Endodermal cell (in vitro differentiated cells): Measurements from ENCODE around the gene C18orf63. TPM values are rescaled to one million over a fixed set of nuclear protein-coding genes. Genes with fewer than 3 reads are reported as not detected.

Experiments
- DNase-seq: peaks from one replicate; pipeline ENCODE4 v3.0.0-alpha.2; 2017
- H3K27ac ChIP-seq: 2 replicates; pipeline ENCODE4 v1.5.1; 2013; ENCODE audit warnings: mild to moderate bottlenecking, low read depth, low read length, moderate library complexity
- H3K27me3 ChIP-seq: 2 replicates; pipeline ENCODE4 v1.6.1; 2013; ENCODE audit warnings: mild to moderate bottlenecking, low read length, moderate library complexity; ENCODE audit not compliant: insufficient read depth, control insufficient read depth, poor library complexity, severe bottlenecking
- H3K36me3 ChIP-seq: 2 replicates; pipeline ENCODE4 v1.7.0; 2013; ENCODE audit warnings: mild to moderate bottlenecking, low read length, moderate library complexity; ENCODE audit not compliant: control insufficient read depth, insufficient read depth
- H3K4me1 ChIP-seq: one replicate; pipeline ENCODE4 v1.7.0; 2013; ENCODE audit warnings: low read length; ENCODE audit not compliant: control insufficient read depth, insufficient read depth
- H3K4me3 ChIP-seq: 2 replicates; pipeline ENCODE4 v1.5.1; 2013; ENCODE audit warnings: mild to moderate bottlenecking, low read length, moderate library complexity
- H3K9ac ChIP-seq: 2 replicates; pipeline ENCODE4 v1.6.1; 2013; ENCODE audit warnings: mild to moderate bottlenecking, low read length, moderate library complexity; ENCODE audit not compliant: poor library complexity, severe bottlenecking; ENCODE audit errors: extremely low read depth
- H3K9me3 ChIP-seq: 2 replicates; pipeline ENCODE4 v1.6.1; 2013; ENCODE audit warnings: mild to moderate bottlenecking, low read length, moderate library complexity; ENCODE audit not compliant: control insufficient read depth
- H3K27ac Mint-ChIP-seq: 2 replicates; pipeline ENCODE4 v1.8.0; 2020; ENCODE audit warnings: mixed read lengths
- H3K27me3 Mint-ChIP-seq: 2 replicates; pipeline ENCODE4 v1.8.0; 2021; ENCODE audit warnings: mild to moderate bottlenecking, mixed read lengths; ENCODE audit not compliant: insufficient read depth
- H3K36me3 Mint-ChIP-seq: 2 replicates; pipeline ENCODE4 v1.8.0; 2020; ENCODE audit warnings: low read depth, mixed read lengths
- H3K4me1 Mint-ChIP-seq: 2 replicates; pipeline ENCODE4 v1.8.0; 2020; ENCODE audit warnings: mixed read lengths
- H3K4me3 Mint-ChIP-seq: 2 replicates; pipeline ENCODE4 v1.8.0; 2020; ENCODE audit warnings: mild to moderate bottlenecking, moderate library complexity, mixed read lengths
- H3K9me3 Mint-ChIP-seq: 2 replicates; pipeline ENCODE4 v1.8.0; 2020; ENCODE audit warnings: mild to moderate bottlenecking, mixed read lengths
- WGBS, 2 experiments: methylation state at CpG; one replicate each; pipeline versions ENCODE4 v1.1.5 to v1.1.7; 2013; ENCODE audit warnings: missing lambda C conversion rate in 2 of 2, mixed read lengths in 1 of 2; ENCODE audit not compliant: insufficient coverage in 1 of 2, insufficient read length in 1 of 2; 5-methylcytosine and 5-hydroxymethylcytosine counted together
- total RNA-seq, 2 donors: library from RNA; stranded (reverse); fragmentation: NEBNext Ultra II Directional in 1 of 2; extraction: Animal tissue kit (Norgen Biotek cat#: 25700) in 1 of 2; gene quantifications; 2 replicates in 1 of 2; 3 replicates in 1 of 2; pipeline ENCODE4 v1.2.1, GENCODE V29; 2021
- TF ChIP-seq, protein P1 (sequence below): fragments of 200-600 bp; sonication (generic); conservative IDR thresholded peaks from 2 replicates; pipeline ENCODE4 v1.5.0; 2021; ENCODE audit warnings: antibody characterized with exemption, mild to moderate bottlenecking

Gene C18orf63
- total RNA-seq, 2 donors from 2014 or later, result not detected

DNA sequence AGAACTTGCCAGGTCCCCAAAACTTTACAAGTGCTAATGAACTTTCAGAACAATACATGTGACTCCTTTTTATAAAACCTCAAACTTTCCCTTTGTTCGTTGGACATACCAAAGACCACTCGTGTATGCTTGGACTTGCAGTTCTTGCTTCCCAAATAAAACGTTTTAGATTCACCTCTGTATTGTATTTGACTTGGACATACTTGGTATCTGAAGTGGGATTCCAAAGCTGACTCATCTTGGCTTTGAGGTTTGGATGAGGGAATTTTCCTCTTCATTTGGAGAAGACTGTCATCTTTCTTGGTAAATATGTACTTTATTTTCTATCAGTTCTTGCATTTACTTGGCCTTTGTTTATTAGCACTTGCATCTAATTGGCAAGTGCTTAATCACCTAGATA is 15.9 kb upstream of the C18orf63 start:
- Histone ChIP-seq H3K27ac (no peak overlapping the region), H3K9me3 (peaks cover 7% of the 10 kb centered on the region), H3K27me3 (no peaks in the 10 kb centered on the region), H3K36me3 (no peaks in the 10 kb centered on the region), H3K9ac (no peak overlapping the region), H3K4me3 (no peak overlapping the region), H3K4me1 (no peaks in the 10 kb centered on the region)
- H3K4me3 Mint-ChIP-seq, result no peak overlapping the region
- DNase-seq, result no peak
- peaks cover 8% of the 10 kb centered on the region for H3K4me1 Mint-ChIP-seq
- no peak overlapping the region for H3K27ac Mint-ChIP-seq
- no peaks in the 10 kb centered on the region for H3K27me3 Mint-ChIP-seq
- H3K9me3 Mint-ChIP-seq, result peaks cover 15% of the 10 kb centered on the region
- no peaks in the 10 kb centered on the region for H3K36me3 Mint-ChIP-seq
- WGBS, 2 experiments, result 91 to 100% methylated on average over 1 to 3 of the region's 3 CpGs
- TF ChIP-seq, protein P1, sequence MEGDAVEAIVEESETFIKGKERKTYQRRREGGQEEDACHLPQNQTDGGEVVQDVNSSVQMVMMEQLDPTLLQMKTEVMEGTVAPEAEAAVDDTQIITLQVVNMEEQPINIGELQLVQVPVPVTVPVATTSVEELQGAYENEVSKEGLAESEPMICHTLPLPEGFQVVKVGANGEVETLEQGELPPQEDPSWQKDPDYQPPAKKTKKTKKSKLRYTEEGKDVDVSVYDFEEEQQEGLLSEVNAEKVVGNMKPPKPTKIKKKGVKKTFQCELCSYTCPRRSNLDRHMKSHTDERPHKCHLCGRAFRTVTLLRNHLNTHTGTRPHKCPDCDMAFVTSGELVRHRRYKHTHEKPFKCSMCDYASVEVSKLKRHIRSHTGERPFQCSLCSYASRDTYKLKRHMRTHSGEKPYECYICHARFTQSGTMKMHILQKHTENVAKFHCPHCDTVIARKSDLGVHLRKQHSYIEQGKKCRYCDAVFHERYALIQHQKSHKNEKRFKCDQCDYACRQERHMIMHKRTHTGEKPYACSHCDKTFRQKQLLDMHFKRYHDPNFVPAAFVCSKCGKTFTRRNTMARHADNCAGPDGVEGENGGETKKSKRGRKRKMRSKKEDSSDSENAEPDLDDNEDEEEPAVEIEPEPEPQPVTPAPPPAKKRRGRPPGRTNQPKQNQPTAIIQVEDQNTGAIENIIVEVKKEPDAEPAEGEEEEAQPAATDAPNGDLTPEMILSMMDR, result no peak

- H3K9ac ChIP-seq, result no peak overlapping the region
- no peak overlapping the region for H3K27ac Mint-ChIP-seq
- peaks cover 13% of the 10 kb centered on the region for H3K9me3 Mint-ChIP-seq
- H3K4me1 ChIP-seq, result no peaks in the 10 kb centered on the region
- H3K27ac ChIP-seq, result no peak overlapping the region
- DNase-seq, result no peak
- no peaks in the 10 kb centered on the region for H3K27me3 Mint-ChIP-seq
- H3K4me3 Mint-ChIP-seq, result no peak overlapping the region
- WGBS, 2 experiments, result 70 to 100% methylated on average over 1 to 5 of the region's 5 CpGs
- no peaks in the 10 kb centered on the region for H3K36me3 ChIP-seq
- no peaks in the 10 kb centered on the region for H3K36me3 Mint-ChIP-seq
- peaks cover 8% of the 10 kb centered on the region for H3K4me1 Mint-ChIP-seq
- H3K27me3 ChIP-seq, result no peaks in the 10 kb centered on the region
- H3K9me3 ChIP-seq, result peaks cover 7% of the 10 kb centered on the region
- H3K4me3 ChIP-seq, result no peak overlapping the region
- TF ChIP-seq, protein P1, result no peak
These were observed 12.3 kb upstream of the C18orf63 start for GRCh38 chr18:74303306-74303705.

- H3K36me3 Mint-ChIP-seq, result no peaks in the 10 kb centered on the region
- TF ChIP-seq, protein P1, result no peak
- Histone ChIP-seq H3K36me3 (no peaks in the 10 kb centered on the region), H3K27ac (no peak overlapping the region), H3K4me3 (no peak overlapping the region), H3K9ac (no peak overlapping the region), H3K4me1 (no peaks in the 10 kb centered on the region), H3K27me3 (no peaks in the 10 kb centered on the region), H3K9me3 (peaks cover 7% of the 10 kb centered on the region)
- no peak overlapping the region for H3K4me3 Mint-ChIP-seq
- peaks cover 8% of the 10 kb centered on the region for H3K4me1 Mint-ChIP-seq
- peaks cover 7% of the 10 kb centered on the region for H3K9me3 Mint-ChIP-seq
- H3K27me3 Mint-ChIP-seq, result no peaks in the 10 kb centered on the region
- no peak overlapping the region for H3K27ac Mint-ChIP-seq
- DNase-seq, result no peak
- 92% methylated on average over 1 of the region's 1 CpG; no CpG with 5 or more reads in 1 of the 2 experiments for WGBS, 2 experiments
These were observed 11.7 kb upstream of the C18orf63 start for GRCh38 chr18:74303936-74304335.
